NOMO-1 treated with DMSO at 0.1 percent for 48 hours (cell line): ENCODE measurements around the gene COL6A2.

Source experiments
- DNase-seq: peaks from one replicate; lab custom pipeline; 2025; ENCODE audit not compliant: unreplicated experiment; lab: John Stamatoyannopoulos, UW

COL6A2 gene

GRCh38 chr21:46124083-46124925, 26.4 kb downstream of the COL6A2 start:
- no peak for DNase-seq

- no peak for DNase-seq
Observed at GRCh38 chr21:46124926-46125845, 27.3 kb downstream of the COL6A2 start.

GRCh38 chr21:46125846-46126301, 28.0 kb downstream of the COL6A2 start:
- no peak for DNase-seq

GRCh38 chr21:46126309-46127238, 28.7 kb downstream of the COL6A2 start:
- no peak for DNase-seq

GRCh38 chr21:46127239-46128105, 29.6 kb downstream of the COL6A2 start:
- DNase-seq, result no peak

- no peak for DNase-seq
Observed at GRCh38 chr21:46128106-46128932, 30.4 kb downstream of the COL6A2 start.

- no peak for DNase-seq
Observed at GRCh38 chr21:46128933-46129571, 31.1 kb downstream of the COL6A2 start.

GRCh38 chr21:46129846-46130651, 32.1 kb downstream of the COL6A2 start:
- DNase-seq, result no peak

- DNase-seq, result no peak
Observed at GRCh38 chr21:46130831-46131587, 33.1 kb downstream of the COL6A2 start.

GRCh38 chr21:46131588-46131837, 33.6 kb downstream of the COL6A2 start:
- DNase-seq, result no peak

GRCh38 chr21:46131838-46132651, 34.1 kb downstream of the COL6A2 start:
- DNase-seq, result no peak

- no peak for DNase-seq
Observed at GRCh38 chr21:46135782-46136395, 38.0 kb downstream of the COL6A2 start.

GRCh38 chr21:46136739-46137349, 38.9 kb downstream of the COL6A2 start:
- DNase-seq, result no peak

- no peak for DNase-seq
Observed at GRCh38 chr21:46137908-46138307, 40.0 kb downstream of the COL6A2 start.

- DNase-seq, result no peak
Observed at GRCh38 chr21:46138383-46138970, 40.6 kb downstream of the COL6A2 start.
